Upper lobe of left lung (tissue), 6 donors: ENCODE measurements around the gene RBSN. TPM values are rescaled to one million over a fixed set of nuclear protein-coding genes. Genes with fewer than 3 reads are reported as not detected.

Experiments used
- ATAC-seq, 2 donors: fragments of 200-7000 bp; cut with Tn5 transposase; one replicate each; pipeline ENCODE4 v1.9.1; 2022; ENCODE audit warnings: mild to moderate bottlenecking in 2 of 2, moderate library complexity in 2 of 2; ENCODE audit not compliant: low FRiP score in 2 of 2
- DNase-seq, 2 donors: peaks; one replicate each; pipeline ENCODE4 v3.0.0-alpha.2; 2019 to 2020
- H3K27ac ChIP-seq, 4 donors: fragments of 200-600 bp; sonication (generic); one replicate each; pipeline ENCODE4 v1.5.1; 2016 to 2019
- H3K27me3 ChIP-seq, 4 donors: fragments of 200-600 bp; sonication (generic); one replicate each; pipeline ENCODE4 v1.5.1; 2017 to 2019
- H3K36me3 ChIP-seq, 4 donors: fragments of 200-600 bp; sonication (generic); one replicate each; pipeline ENCODE4 v1.5.1; 2016 to 2019
- H3K4me1 ChIP-seq, 4 donors: fragments of 200-600 bp; sonication (generic); one replicate each; pipeline ENCODE4 v1.5.1; 2018 to 2019
- H3K4me3 ChIP-seq, 4 donors: fragments of 200-600 bp; sonication (generic); one replicate each; pipeline ENCODE4 v1.5.1; 2017 to 2019; ENCODE audit warnings: mild to moderate bottlenecking in 2 of 4, moderate library complexity in 1 of 4
- H3K9me3 ChIP-seq, 4 donors: fragments of 200-600 bp; sonication (generic); one replicate each; pipeline ENCODE4 v1.5.1; 2018 to 2019
- EP300 ChIP-seq, 4 donors: sonication (generic); formaldehyde crosslinking; IDR thresholded peaks; one replicate each; pipeline ENCODE4 v1.5.1; 2017; ENCODE audit warnings: antibody characterized with exemption in 4 of 4, control low read depth in 2 of 4
- POLR2A ChIP-seq, 4 donors: fragments of 450-650 bp; IDR thresholded peaks; one replicate each; pipeline ENCODE4 v1.5.1; 2016 to 2017; ENCODE audit warnings: antibody characterized with exemption in 4 of 4, mild to moderate bottlenecking in 2 of 4
- POLR2AphosphoS5 ChIP-seq, 2 donors: sonication (generic); formaldehyde crosslinking; IDR thresholded peaks; one replicate each; pipeline ENCODE4 v1.5.1; 2017; ENCODE audit warnings: antibody characterized with exemption in 2 of 2
- WGBS, 2 donors: methylation state at CpG; one replicate each; pipeline ENCODE4 v1.1.5; 2017 to 2018; 5-methylcytosine and 5-hydroxymethylcytosine counted together
- total RNA-seq, 6 donors: library from RNA; depleted of rRNA in 4 of 6; stranded (reverse); fragments of >200 nt in 4 of 6; gene quantifications; one replicate each; pipeline versions ENCODE4 v1.1.0 to v1.2.1, GENCODE V29; 2016 to 2021
- TF ChIP-seq, protein P1 (sequence below), 6 experiments: fragments of 450-650 bp in 4 of 6; fragments of 200-600 bp in 2 of 6; sonication (generic) in 2 of 6; IDR thresholded peaks; one replicate each; pipeline ENCODE4 v1.5.1; 2016 to 2019; ENCODE audit warnings: antibody characterized with exemption in 6 of 6
- donor health status: DM: no; HTN: no; CAD: no; lungs with moderate emphysema.
- donor health status: DM: no; HTN: yes; CAD: no; lungs with severe emphysema.

The RBSN gene
- total RNA-seq, 6 donors from 2014 or later, result 24.5 to 72.3 (median 29.0) TPM

DNA sequence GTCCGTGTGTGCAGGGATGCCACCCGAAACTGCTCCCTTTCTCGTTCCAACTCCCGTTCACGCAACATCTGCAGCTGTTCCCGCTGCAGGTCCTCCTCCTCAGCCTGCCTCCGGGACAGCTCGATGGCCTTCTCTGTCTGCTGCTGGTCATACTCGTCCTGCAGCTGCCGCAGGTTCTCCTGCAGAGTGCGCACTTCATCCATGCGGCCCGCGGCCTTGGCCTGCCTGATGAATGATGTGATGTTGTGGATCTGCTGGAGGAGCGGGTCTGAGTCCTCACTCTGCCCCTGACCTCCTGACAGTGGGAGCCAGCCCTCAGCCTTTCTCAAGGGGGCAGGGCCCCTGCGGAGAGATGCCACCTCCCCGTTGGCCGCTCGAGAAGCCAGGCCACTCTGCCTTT, 24.4 kb downstream of the RBSN start:
- WGBS, 2 donors, result 91 to 96% methylated on average over 17 of the region's 19 CpGs
- H3K27me3 ChIP-seq, result no peaks in the 10 kb centered on the region

DNA sequence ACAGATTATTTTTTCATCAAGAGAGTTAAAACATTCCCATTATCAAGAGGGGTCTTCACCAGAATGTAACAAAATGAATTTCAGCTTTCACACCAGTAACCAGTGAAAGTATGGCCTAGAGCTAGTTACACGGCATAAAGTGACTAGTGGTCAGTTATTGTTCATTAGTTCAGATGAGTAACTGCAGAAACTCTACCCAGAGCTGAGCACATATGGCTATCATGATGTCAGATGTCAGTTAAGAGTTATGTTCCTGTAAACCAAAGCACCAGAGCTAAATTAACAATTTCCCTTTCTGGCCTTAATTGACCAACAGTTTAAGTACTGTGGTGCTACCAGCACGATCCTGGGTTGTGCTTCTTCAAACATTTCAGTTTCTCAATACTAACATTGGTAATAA, 27.2 kb downstream of the RBSN start:
- H3K4me1 ChIP-seq, result no peaks in the 10 kb centered on the region
- H3K4me3 ChIP-seq, result no peak overlapping the region
- ATAC-seq, result no peak
- no peak overlapping the region for H3K27ac ChIP-seq
- no peaks in the 10 kb centered on the region for H3K27me3 ChIP-seq
- H3K36me3 ChIP-seq, result peaks cover 21 to 67% (median 48%) of the 10 kb centered on the region in 4 donors
- TF ChIP-seq EP300 (IDR thresholded peaks at IDR 0.05) (no peak), POLR2AphosphoS5 (IDR thresholded peaks at IDR 0.05) (no peak), POLR2A (IDR thresholded peaks at IDR 0.05) (no peak)
- WGBS, 2 donors, result 96 to 97% methylated on average over 2 of the region's 2 CpGs
- no peak for DNase-seq
- H3K9me3 ChIP-seq, result no peaks in the 10 kb centered on the region

More for the DNA sequence above, 24.4 kb downstream of the RBSN start:
- no peak for TF ChIP-seq POLR2AphosphoS5 (IDR thresholded peaks at IDR 0.05)
- no peak for TF ChIP-seq POLR2A (IDR thresholded peaks at IDR 0.05)
- no peak for TF ChIP-seq EP300 (IDR thresholded peaks at IDR 0.05)
- TF ChIP-seq, protein P1, sequence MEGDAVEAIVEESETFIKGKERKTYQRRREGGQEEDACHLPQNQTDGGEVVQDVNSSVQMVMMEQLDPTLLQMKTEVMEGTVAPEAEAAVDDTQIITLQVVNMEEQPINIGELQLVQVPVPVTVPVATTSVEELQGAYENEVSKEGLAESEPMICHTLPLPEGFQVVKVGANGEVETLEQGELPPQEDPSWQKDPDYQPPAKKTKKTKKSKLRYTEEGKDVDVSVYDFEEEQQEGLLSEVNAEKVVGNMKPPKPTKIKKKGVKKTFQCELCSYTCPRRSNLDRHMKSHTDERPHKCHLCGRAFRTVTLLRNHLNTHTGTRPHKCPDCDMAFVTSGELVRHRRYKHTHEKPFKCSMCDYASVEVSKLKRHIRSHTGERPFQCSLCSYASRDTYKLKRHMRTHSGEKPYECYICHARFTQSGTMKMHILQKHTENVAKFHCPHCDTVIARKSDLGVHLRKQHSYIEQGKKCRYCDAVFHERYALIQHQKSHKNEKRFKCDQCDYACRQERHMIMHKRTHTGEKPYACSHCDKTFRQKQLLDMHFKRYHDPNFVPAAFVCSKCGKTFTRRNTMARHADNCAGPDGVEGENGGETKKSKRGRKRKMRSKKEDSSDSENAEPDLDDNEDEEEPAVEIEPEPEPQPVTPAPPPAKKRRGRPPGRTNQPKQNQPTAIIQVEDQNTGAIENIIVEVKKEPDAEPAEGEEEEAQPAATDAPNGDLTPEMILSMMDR (IDR thresholded peaks at IDR 0.05), result no peak
- DNase-seq, result no peak
- Histone ChIP-seq H3K4me1 (no peaks in the 10 kb centered on the region), H3K4me3 (no peak overlapping the region), H3K27ac (no peak overlapping the region), H3K9me3 (no peaks in the 10 kb centered on the region), H3K36me3 (peaks cover 40 to 94% (median 70%) of the 10 kb centered on the region in 4 donors)
- ATAC-seq, result no peak

DNA sequence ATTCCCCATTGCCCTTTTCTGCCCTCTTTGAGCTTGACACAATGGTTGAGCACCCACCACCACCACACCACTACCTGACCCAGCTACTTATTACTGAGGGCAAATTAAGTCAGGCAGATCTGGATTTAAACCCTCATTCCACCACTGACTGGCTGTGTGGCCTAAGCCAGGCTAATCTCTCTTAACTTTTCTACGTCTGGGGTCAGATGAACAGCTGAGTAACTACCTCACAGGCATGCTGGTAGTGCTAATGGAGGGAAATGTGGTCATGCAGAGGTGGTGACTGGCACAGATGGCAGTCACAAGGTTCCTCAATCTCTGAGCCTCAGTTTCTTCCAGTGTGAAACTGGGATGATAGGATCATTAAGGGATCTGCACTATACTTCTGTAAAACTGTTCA, 29.5 kb downstream of the RBSN start:
- TF ChIP-seq EP300 (IDR thresholded peaks at IDR 0.05), result no peak
- no peak for TF ChIP-seq POLR2AphosphoS5 (IDR thresholded peaks at IDR 0.05)
- no peak for TF ChIP-seq POLR2A (IDR thresholded peaks at IDR 0.05)
- H3K4me3 ChIP-seq, result no peak overlapping the region
- H3K27me3 ChIP-seq, result no peaks in the 10 kb centered on the region
- H3K9me3 ChIP-seq, result no peaks in the 10 kb centered on the region
- WGBS, 2 donors, result 83% methylated on average over 1 of the region's 1 CpG
- DNase-seq, result no peak
- ATAC-seq, result no peak
- peaks cover 5 to 45% (median 29%) of the 10 kb centered on the region in 4 donors for H3K36me3 ChIP-seq
- H3K4me1 ChIP-seq, result peaks cover 0 to 12% (median 7%) of the 10 kb centered on the region in 4 donors
- no peak overlapping the region for H3K27ac ChIP-seq

DNA sequence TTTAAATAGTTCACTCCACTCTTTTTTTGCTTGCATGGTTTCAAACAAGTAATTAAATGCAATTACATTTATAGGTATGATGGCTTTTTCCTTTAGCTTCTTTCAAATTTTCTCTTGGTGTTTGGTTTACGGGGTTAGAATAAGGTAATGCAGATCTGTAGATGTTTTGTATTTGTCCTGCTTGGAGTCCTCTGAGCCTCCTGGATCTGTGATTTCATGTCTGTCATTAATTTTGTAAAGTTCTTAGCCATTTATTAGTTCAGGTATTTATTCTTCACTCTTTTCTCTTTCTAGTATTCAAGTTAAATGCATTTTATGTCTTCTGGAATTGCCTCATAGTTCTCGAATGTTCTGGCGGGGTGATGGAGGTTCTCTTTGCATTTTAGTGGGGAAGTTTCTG, 32.5 kb downstream of the RBSN start:
- no peak overlapping the region for H3K4me3 ChIP-seq
- no peak overlapping the region for H3K27ac ChIP-seq
- H3K36me3 ChIP-seq, result peaks cover 0 to 15% (median 5%) of the 10 kb centered on the region in 4 donors
- no peaks in the 10 kb centered on the region for H3K9me3 ChIP-seq
- no peak for ATAC-seq
- no peak for TF ChIP-seq POLR2AphosphoS5 (IDR thresholded peaks at IDR 0.05)
- no peak for TF ChIP-seq EP300 (IDR thresholded peaks at IDR 0.05)
- DNase-seq, result no peak
- 93 to 95% methylated on average over 3 of the region's 3 CpGs for WGBS, 2 donors
- H3K27me3 ChIP-seq, result no peaks in the 10 kb centered on the region
- H3K4me1 ChIP-seq, result peaks cover 13 to 28% (median 20%) of the 10 kb centered on the region in 4 donors

DNA sequence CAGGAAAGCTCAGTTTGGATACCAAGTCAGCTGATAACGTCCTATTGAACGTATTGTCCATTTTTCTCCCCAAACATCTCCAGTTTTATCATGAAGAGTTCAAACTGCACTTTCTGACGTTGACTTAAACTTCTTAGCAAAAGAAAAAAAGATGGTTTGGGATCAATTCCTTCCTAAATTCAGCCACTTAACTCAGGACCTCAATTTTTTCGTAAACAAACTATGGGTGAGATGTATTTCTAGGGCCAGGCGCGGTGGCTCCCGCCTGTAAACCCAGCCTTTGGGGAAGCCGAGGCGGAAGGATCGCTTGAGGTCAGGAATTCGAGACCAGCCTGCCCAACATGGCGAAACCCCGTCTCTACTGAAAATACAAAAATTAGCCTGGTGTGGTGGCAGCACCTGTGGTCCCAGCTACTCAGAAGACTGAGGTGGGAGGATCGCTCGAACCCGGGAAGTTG, 33.4 kb downstream of the RBSN start:
- DNase-seq, result no peak
- Histone ChIP-seq H3K9me3 (no peaks in the 10 kb centered on the region), H3K36me3 (peaks cover 0 to 6% (median under 1%) of the 10 kb centered on the region in 4 donors), H3K4me3 (peak overlapping the region; percentile 70 to 96 (median 80)), H3K27ac (peak overlapping the region; percentile 73 to 92 (median 85)), H3K4me1 (peaks cover 13 to 28% (median 20%) of the 10 kb centered on the region in 4 donors), H3K27me3 (no peaks in the 10 kb centered on the region)
- ATAC-seq, result no peak
- WGBS, 2 donors, result 53 to 60% methylated on average over 16 of the region's 16 CpGs
- TF ChIP-seq, protein P1 (IDR thresholded peaks at IDR 0.05), result no peak
- TF ChIP-seq POLR2A (IDR thresholded peaks at IDR 0.05), result no peak

DNA sequence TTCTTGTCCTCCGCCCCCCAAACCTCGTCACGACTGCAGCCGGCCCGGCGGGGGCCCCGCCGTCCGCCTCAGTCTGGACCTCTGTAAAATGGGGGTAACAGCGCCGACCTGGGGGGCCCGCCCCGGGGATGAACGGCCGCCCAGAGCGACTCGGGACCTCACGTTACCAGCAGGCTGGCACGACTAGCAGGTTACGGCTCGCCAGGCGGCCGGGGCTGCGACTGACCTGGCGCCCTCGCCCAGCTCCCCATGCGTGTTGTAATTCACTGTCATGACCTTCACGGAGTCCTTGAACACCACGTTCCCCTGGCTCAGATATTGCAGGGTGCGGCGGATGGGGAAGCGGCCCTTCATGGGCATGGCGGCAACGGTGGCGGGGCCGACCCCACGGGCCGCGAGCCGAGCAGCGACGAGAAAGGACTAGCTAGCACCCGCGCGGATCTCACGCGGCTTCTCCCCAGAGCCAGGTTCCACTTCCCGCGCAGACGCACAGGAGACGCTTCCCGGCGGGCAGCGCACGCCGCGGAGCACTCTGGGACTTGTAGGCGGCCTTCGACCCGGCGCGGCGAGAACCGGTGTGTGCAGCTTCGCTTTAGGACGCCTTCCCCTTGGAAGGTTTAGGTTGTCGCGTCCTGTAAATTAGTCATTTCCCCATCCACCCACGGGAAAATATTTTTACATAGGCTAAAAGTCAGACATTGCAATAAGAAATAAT, 34.0 kb downstream of the RBSN start, which contains the start of gene MRPS25:
TSS of gene MRPS25 (minus strand) at position 481 of the 715 bp plus-strand sequence. CDS start at position 360, 121 bp downstream.
- WGBS, 2 donors, result 0% methylated on average over 15 to 26 of the region's 69 CpGs
- H3K27ac ChIP-seq, result peak within 1 kb of the TSS; percentile 73 to 92 (median 85)
- peak in 1 of 4 donors; percentile 16 for TF ChIP-seq EP300 (IDR thresholded peaks at IDR 0.05)
- peak in 3 of 4 donors; percentile 80 to 93 (median 85) for TF ChIP-seq POLR2A (IDR thresholded peaks at IDR 0.05)
- TF ChIP-seq POLR2AphosphoS5 (IDR thresholded peaks at IDR 0.05), result peak; percentile 88 to 93
- TF ChIP-seq, protein P1 (IDR thresholded peaks at IDR 0.05), result peak in 1 of 6 experiments; percentile 28
- no peaks in the 10 kb centered on the region for H3K27me3 ChIP-seq
- peak; percentile 96 to 97 for DNase-seq
- H3K36me3 ChIP-seq, result peaks cover 0 to under 1% (median 0%) of the 10 kb centered on the region in 4 donors
- peaks cover 13 to 28% (median 20%) of the 10 kb centered on the region in 4 donors for H3K4me1 ChIP-seq
- no peaks in the 10 kb centered on the region for H3K9me3 ChIP-seq
- ATAC-seq, result peak; percentile 97 to 100
- H3K4me3 ChIP-seq, result peak within 1 kb of the TSS; percentile 70 to 96 (median 80)
